ENCODE results near the gene TNFAIP2.
"Not testable (repeated sequence)": the region's sequence is repeated elsewhere in the genome, so short reads cannot be mapped to it uniquely, and the experiment has no call there.

Gene TNFAIP2

GRCh38 chr14:103151270-103151945, 28.1 kb downstream of the TNFAIP2 start:
- no peak for DNase-seq (ENCODE audit: low read depth)
- no peak overlapping the region for H3K4me3 ChIP-seq (ENCODE audit: control insufficient read depth, low read depth, low read length)
- TF ChIP-seq, protein P1, sequence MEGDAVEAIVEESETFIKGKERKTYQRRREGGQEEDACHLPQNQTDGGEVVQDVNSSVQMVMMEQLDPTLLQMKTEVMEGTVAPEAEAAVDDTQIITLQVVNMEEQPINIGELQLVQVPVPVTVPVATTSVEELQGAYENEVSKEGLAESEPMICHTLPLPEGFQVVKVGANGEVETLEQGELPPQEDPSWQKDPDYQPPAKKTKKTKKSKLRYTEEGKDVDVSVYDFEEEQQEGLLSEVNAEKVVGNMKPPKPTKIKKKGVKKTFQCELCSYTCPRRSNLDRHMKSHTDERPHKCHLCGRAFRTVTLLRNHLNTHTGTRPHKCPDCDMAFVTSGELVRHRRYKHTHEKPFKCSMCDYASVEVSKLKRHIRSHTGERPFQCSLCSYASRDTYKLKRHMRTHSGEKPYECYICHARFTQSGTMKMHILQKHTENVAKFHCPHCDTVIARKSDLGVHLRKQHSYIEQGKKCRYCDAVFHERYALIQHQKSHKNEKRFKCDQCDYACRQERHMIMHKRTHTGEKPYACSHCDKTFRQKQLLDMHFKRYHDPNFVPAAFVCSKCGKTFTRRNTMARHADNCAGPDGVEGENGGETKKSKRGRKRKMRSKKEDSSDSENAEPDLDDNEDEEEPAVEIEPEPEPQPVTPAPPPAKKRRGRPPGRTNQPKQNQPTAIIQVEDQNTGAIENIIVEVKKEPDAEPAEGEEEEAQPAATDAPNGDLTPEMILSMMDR (conservative IDR thresholded peaks at IDR 0.05; ENCODE audit: control insufficient read depth, insufficient read depth, low read depth, low read length) = no peak

- no peak overlapping the region for H3K4me3 ChIP-seq (ENCODE audit: control insufficient read depth, low read depth, low read length)
- peak; percentile 79 for DNase-seq (ENCODE audit: low read depth)
- TF ChIP-seq, protein P1 (conservative IDR thresholded peaks at IDR 0.05; ENCODE audit: control insufficient read depth, insufficient read depth, low read depth, low read length) = no peak
These were observed 31.7 kb downstream of the TNFAIP2 start for GRCh38 chr14:103155010-103155409.

DNA sequence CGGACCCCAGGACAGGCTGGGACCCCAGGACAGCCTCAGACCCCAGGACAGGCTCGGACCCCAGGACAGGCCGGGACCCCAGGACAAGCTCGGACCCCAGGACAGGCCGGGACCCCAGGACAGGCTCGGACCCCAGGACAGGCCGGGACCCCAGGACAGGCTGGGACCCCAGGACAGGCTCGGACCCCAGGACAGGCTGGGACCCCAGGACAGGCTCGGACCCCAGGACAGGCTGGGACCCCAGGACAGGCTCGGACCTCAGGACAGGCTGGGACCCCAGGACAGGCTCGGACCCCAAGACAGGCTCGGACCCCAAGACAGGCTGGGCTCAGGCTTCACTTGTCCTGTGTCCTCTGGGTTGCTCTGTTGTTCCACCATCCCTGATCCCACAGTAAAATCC, 32.2 kb downstream of the TNFAIP2 start:
- DNase-seq (ENCODE audit: low read depth); H3K4me3 ChIP-seq (ENCODE audit: control insufficient read depth, low read depth, low read length): not testable (repeated sequence)

DNA sequence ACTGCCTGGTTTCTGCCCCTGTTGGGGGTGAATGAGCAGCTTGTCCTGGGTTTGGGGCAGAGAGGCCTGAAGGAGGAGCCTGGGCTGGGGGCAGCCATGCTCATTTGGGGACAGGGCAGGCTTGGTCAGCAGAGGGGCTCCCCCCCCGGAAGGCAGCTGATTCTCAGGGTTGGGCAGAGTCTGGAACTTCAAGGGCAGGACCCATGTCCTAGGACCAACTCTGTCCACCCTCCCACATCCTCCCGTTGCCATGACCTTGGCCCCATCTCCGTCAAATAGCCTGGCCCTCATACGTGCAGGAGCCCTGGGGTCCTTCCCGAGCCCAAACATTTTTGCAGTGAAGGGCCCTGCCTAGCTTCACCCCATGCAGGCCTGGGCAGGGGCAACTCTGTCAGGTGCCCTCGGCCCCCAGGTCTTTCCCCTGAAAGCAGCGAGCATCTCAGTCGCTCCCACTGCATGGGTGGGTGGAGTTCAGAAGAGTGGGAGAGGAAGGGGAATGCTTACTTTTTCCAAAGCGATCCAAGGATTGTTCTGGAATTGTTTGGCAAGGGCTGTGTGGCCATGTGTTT, 32.6 kb downstream of the TNFAIP2 start:
- TF ChIP-seq, protein P1 (conservative IDR thresholded peaks at IDR 0.05; ENCODE audit: control insufficient read depth, insufficient read depth, low read depth, low read length) = no peak
- no peak for DNase-seq (ENCODE audit: low read depth)
- H3K4me3 ChIP-seq (ENCODE audit: control insufficient read depth, low read depth, low read length) = no peak overlapping the region

- TF ChIP-seq, protein P1 (conservative IDR thresholded peaks at IDR 0.05; ENCODE audit: control insufficient read depth, insufficient read depth, low read depth, low read length) = no peak
- no peak overlapping the region for H3K4me3 ChIP-seq (ENCODE audit: control insufficient read depth, low read depth, low read length)
- DNase-seq (ENCODE audit: low read depth) = no peak
These were observed 33.6 kb downstream of the TNFAIP2 start for GRCh38 chr14:103156651-103157378.

- TF ChIP-seq, protein P1 (conservative IDR thresholded peaks at IDR 0.05; ENCODE audit: control insufficient read depth, insufficient read depth, low read depth, low read length) = no peak
- DNase-seq (ENCODE audit: low read depth) = no peak
- no peak overlapping the region for H3K4me3 ChIP-seq (ENCODE audit: control insufficient read depth, low read depth, low read length)
These were observed 34.7 kb downstream of the TNFAIP2 start for GRCh38 chr14:103157969-103158368.

GRCh38 chr14:103158688-103159087, 35.4 kb downstream of the TNFAIP2 start:
- TF ChIP-seq, protein P1 (conservative IDR thresholded peaks at IDR 0.05; ENCODE audit: control insufficient read depth, insufficient read depth, low read depth, low read length) = no peak
- H3K4me3 ChIP-seq (ENCODE audit: control insufficient read depth, low read depth, low read length) = no peak overlapping the region
- DNase-seq (ENCODE audit: low read depth) = no peak
